SH-SY5Y (cell line): Measurements from ENCODE around the gene MAPK8IP2.

Experiments
- GATA2 ChIP-seq: IDR thresholded peaks from 2 replicates; pipeline ENCODE4 v1.6.1; 2011; ENCODE audit warnings: mild to moderate bottlenecking, low read depth, low read length
- GATA3 ChIP-seq: IDR thresholded peaks from 2 replicates; pipeline ENCODE4 v1.6.1; 2011; ENCODE audit warnings: low read depth, mild to moderate bottlenecking, low read length, moderate library complexity

- TF ChIP-seq GATA3 (no peak), GATA2 (no peak)
These were observed 59.7 kb downstream of the MAPK8IP2 start for GRCh38 chr22:50660306-50660705.
